GM12878 (cell line): ENCODE data around the gene IMMP2L. TPM values are rescaled to one million over a fixed set of nuclear protein-coding genes. Genes with fewer than 3 reads are reported as not detected.

Experiments used
- CREM ChIP-seq: IDR thresholded peaks from 2 replicates; pipeline ENCODE4 v1.6.1; 2014; ENCODE audit warnings: antibody characterized with exemption, low read depth
- E4F1 ChIP-seq: fragments of 450-650 bp; IDR thresholded peaks from 2 replicates; pipeline ENCODE4 v1.6.1; 2018; ENCODE audit warnings: borderline replicate concordance, mild to moderate bottlenecking; ENCODE audit not compliant: partially characterized antibody
- EED ChIP-seq: sonication (generic); IDR thresholded peaks from 2 replicates; pipeline ENCODE4 v1.6.1; 2016; ENCODE audit warnings: antibody characterized with exemption, low read depth
- ETV6 ChIP-seq, 2 experiments: fragments of 450-650 bp in 1 of 2; IDR thresholded peaks in 1 of 2; conservative IDR thresholded peaks in 1 of 2; 2 replicates each; pipeline ENCODE4 v1.6.1; 2014; ENCODE audit warnings: antibody characterized with exemption in 1 of 2, borderline replicate concordance in 1 of 2, low read depth in 1 of 2, mild to moderate bottlenecking in 1 of 2, moderate library complexity in 1 of 2
- IRF5 ChIP-seq: fragments of 450-650 bp; IDR thresholded peaks from 2 replicates; pipeline ENCODE4 v1.6.1; 2017; ENCODE audit warnings: borderline replicate concordance
- JUND ChIP-seq: IDR thresholded peaks from 2 replicates; pipeline ENCODE4 v1.6.1; 2012; ENCODE audit warnings: low read depth, mild to moderate bottlenecking, low read length, improper control_type of control experiment, moderate library complexity
- MTA3 ChIP-seq: IDR thresholded peaks from 2 replicates; pipeline ENCODE4 v1.6.1; 2012; ENCODE audit warnings: low read length, inconsistent platforms, borderline replicate concordance
- NFYA ChIP-seq: IDR thresholded peaks from 2 replicates; pipeline ENCODE4 v1.6.1; 2011; ENCODE audit warnings: low read depth, mild to moderate bottlenecking, low read length, improper control_type of control experiment, borderline replicate concordance
- NFYB ChIP-seq: IDR thresholded peaks from 2 replicates; pipeline ENCODE4 v1.6.1; 2011; ENCODE audit warnings: low read depth, mild to moderate bottlenecking, low read length, improper control_type of control experiment, moderate library complexity; ENCODE audit not compliant: insufficient read depth
- NRF1 ChIP-seq: conservative IDR thresholded peaks from 2 replicates; pipeline ENCODE4 v1.6.1; 2011; ENCODE audit warnings: mild to moderate bottlenecking, low read depth, low read length, improper control_type of control experiment
- PAX8 ChIP-seq: fragments of 450-650 bp; IDR thresholded peaks from 2 replicates; pipeline ENCODE4 v1.6.1; 2017; ENCODE audit warnings: mild to moderate bottlenecking, moderate library complexity
- PML ChIP-seq: IDR thresholded peaks from 2 replicates; pipeline ENCODE4 v1.6.1; 2012; ENCODE audit warnings: low read length, inconsistent platforms
- POLR2AphosphoS2 ChIP-seq: IDR thresholded peaks from 2 replicates; pipeline ENCODE4 v1.6.1; 2011; ENCODE audit warnings: low read depth, mild to moderate bottlenecking, low read length, improper control_type of control experiment, moderate library complexity
- SIN3A ChIP-seq: IDR thresholded peaks from 2 replicates; pipeline ENCODE4 v1.6.1; 2012; ENCODE audit warnings: low read depth, low read length, improper control_type of control experiment
- STAT1 ChIP-seq: fragments of 450-650 bp; conservative IDR thresholded peaks from 2 replicates; pipeline ENCODE4 v1.6.1; 2014; ENCODE audit warnings: antibody characterized with exemption, mild to moderate bottlenecking
- TAF1 ChIP-seq: IDR thresholded peaks from 2 replicates; pipeline ENCODE4 v1.6.1; 2011; ENCODE audit warnings: mild to moderate bottlenecking, low read depth, low read length, borderline replicate concordance
- ZNF217 ChIP-seq: fragments of 450-650 bp; IDR thresholded peaks from 2 replicates; pipeline ENCODE4 v1.6.1; 2017; ENCODE audit warnings: antibody characterized with exemption, mild to moderate bottlenecking
- ZNF592 ChIP-seq: fragments of 450-650 bp; IDR thresholded peaks from 2 replicates; pipeline ENCODE4 v1.6.1; 2017; ENCODE audit warnings: mild to moderate bottlenecking, moderate library complexity
- ZNF622 ChIP-seq: fragments of 450-650 bp; IDR thresholded peaks from 2 replicates; pipeline ENCODE4 v1.6.1; 2017; ENCODE audit warnings: mild to moderate bottlenecking, inconsistent platforms
- polyA plus RNA-seq, 11 experiments: library from polyadenylated mRNA; depleted of rRNA in 4 of 11; unstranded in 6 of 11; stranded (reverse) in 5 of 11; fragments of >200 nt; fragmentation: Nextera tagmentation in 4 of 11; fragmentation: Illumina TruSeq in 1 of 11; extraction: Ambion mirVana in 4 of 11; extraction: Trizol in 1 of 11; gene quantifications; 1 replicate in 1 of 11; 2 replicates in 10 of 11; pipeline versions ENCODE4 v1.2.1 to v1.2.3, GENCODE V29; 2011 to 2016; ENCODE audit warnings: inconsistent platforms in 2 of 11, missing spikeins in 2 of 11, low read depth in 1 of 11
- total RNA-seq, 4 experiments: library from RNA; depleted of rRNA in 3 of 4; stranded (reverse); fragments of >200 nt in 3 of 4; fragmentation: Illumina TruSeq in 1 of 4; extraction: Trizol in 1 of 4; gene quantifications; 2 replicates each; pipeline versions ENCODE4 v1.2.1 to v1.2.3, GENCODE V29; 2013 to 2021

IMMP2L gene
- total and polyA plus RNA-seq, 10 of the 15 experiments (the other 5 are each of a cell fraction or from before 2014, with no cell fraction given) = 12.6 to 46.3 (median 19.6) TPM

GRCh38 chr7:111083413-111083812 lies 478.9 kb downstream of the IMMP2L start (continued):
- TF ChIP-seq IRF5 (no peak), PAX8 (no peak), MTA3 (peak; percentile 87; the same call in 1 of the 2 replicates), STAT1 (no peak), NFYA (no peak), ETV6 (conservative IDR thresholded peaks at IDR 0.05 in 1 of 2, IDR thresholded peaks at IDR 0.05 in 1 of 2; ENCODE audit: borderline replicate concordance in 1 of 2, low read depth in 1 of 2) (peak in 1 of 2 experiments; percentile 86; a peak in 2 of 4 replicates), CREM (peak; percentile 91), ZNF217 (peak; percentile 96), ZNF592 (no peak), E4F1 (no peak), JUND (no peak), SIN3A (no peak), NFYB (no peak), EED (peak; percentile 71), NRF1 (no peak), POLR2AphosphoS2 (no peak), TAF1 (no peak), PML (peak; percentile 80), ZNF622 (no peak)
